Measurements from ENCODE around the gene CFL2.

DNA sequence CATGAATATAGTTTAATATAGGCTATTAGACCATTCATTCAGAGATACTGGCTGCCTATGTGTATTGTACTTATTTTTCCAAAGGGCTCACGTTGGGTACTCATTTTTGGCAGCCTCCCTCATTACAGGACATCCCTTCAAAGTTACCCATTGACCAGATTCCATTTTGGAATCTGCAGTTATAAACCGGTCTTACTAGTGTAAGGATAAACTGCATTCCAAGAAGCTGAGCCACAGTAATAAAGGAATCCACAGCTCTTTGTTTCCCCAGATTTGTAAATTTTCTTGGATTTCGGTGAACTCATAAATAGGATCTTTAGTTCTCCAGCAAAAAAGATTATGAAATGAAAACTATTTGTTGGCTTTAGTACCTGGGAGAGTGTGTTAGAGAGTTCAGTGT lies 18.9 kb upstream of the CFL2 start:
- TF ChIP-seq, protein P1, sequence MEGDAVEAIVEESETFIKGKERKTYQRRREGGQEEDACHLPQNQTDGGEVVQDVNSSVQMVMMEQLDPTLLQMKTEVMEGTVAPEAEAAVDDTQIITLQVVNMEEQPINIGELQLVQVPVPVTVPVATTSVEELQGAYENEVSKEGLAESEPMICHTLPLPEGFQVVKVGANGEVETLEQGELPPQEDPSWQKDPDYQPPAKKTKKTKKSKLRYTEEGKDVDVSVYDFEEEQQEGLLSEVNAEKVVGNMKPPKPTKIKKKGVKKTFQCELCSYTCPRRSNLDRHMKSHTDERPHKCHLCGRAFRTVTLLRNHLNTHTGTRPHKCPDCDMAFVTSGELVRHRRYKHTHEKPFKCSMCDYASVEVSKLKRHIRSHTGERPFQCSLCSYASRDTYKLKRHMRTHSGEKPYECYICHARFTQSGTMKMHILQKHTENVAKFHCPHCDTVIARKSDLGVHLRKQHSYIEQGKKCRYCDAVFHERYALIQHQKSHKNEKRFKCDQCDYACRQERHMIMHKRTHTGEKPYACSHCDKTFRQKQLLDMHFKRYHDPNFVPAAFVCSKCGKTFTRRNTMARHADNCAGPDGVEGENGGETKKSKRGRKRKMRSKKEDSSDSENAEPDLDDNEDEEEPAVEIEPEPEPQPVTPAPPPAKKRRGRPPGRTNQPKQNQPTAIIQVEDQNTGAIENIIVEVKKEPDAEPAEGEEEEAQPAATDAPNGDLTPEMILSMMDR (IDR thresholded peaks at IDR 0.05), result no peak
- no peak for TF ChIP-seq POLR2A (IDR thresholded peaks at IDR 0.05)
